GM03348 (cell line): ENCODE results near the gene MATN3.

Experiments used
- DNase-seq: peaks from one replicate; pipeline ENCODE4 v3.0.0; 2012; ENCODE audit warnings: low spot score

Gene MATN3

DNA sequence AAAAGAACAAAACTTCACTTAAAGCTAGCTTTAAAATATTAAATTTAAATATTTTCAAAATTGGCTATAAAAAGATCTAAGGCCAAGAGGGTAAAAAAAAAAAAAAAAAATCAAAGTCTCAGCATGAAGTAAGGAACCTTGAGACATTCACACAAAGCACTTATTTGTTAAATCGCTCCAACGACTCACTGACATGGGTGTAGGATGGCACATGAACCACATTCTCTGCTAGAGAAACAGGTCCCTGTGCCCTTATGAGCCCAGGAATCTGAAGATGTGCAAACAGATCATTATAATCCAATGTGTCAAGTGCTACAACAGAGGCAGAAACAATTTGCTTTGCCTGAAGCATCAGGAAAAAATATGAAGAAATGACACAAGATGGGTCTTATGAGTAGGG lies 25.2 kb upstream of the MATN3 start:
- DNase-seq: no peak

DNA sequence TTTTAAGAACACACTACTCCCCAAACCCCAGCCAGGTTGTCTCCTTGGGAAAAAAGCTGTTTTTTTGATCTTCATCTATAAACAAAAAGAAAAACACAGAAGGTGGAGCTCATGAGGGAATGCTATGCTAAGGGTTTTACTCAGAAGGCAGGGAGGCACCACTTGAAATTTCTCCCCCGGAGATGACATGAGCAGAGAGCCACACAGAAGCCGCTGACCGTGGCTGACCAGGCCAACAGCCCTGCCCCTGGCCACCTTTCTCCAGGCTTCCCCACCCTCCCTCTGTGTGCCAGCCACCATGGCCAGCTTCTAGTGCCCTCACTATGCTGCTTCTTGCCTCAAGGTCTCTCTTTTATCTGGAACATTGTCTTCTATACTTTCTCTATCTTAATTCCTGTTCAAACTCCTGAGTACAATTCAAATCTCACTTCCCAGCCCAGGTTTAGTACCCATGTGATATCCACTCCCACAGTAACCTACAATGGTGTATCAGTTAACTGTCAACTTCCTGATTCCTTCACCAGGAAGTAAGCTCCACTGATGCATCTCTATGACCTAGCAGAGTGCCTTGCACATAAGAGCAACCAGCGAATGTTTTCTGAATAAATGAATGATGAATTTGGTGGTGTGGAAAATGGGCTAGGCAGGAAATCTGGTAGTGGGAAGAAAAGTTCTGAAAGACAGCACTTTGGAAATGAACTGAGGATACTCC lies 23.6 kb upstream of the MATN3 start:
- DNase-seq: no peak

DNA sequence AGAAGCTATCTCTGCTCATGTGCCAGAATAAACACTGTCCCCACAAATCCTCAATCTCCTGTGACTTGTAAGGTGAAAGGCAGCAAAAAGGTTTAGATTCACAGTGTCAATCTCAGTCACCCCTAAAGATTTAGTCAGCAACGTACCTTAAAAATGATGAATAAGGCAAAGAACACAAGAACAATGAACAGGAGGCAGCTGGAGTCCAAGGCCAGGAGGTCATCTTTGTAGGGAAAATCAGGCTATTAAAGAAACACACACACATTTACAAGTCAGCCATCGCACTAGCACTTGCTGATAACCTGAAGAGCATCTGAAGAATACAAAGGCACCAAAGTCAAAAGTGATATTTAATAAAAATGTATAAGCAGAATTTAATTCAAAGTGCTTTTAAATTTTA lies 22.4 kb upstream of the MATN3 start:
- no peak for DNase-seq

DNA sequence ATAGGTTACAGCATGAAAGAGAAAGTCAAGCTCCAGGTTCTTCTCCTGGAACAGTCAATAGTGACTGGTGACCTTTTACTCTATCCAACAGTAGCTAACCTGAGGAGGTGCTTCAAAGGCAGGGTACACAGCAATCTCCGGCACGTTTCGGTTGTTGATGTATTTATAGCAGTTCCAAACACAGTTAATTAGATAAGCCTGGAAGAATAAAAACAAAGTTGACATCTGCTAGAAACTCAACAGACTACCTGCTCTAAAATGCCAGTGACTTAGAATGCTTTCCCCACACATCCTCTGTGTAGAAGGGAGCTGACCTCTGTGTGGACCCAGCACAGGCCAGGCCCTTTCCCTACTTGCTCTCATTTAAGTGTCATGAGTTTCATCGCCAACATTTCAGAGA lies 21.8 kb upstream of the MATN3 start:
- DNase-seq: no peak

GRCh38 chr2:20033322-20033721 lies 20.9 kb upstream of the MATN3 start:
- no peak for DNase-seq

DNA sequence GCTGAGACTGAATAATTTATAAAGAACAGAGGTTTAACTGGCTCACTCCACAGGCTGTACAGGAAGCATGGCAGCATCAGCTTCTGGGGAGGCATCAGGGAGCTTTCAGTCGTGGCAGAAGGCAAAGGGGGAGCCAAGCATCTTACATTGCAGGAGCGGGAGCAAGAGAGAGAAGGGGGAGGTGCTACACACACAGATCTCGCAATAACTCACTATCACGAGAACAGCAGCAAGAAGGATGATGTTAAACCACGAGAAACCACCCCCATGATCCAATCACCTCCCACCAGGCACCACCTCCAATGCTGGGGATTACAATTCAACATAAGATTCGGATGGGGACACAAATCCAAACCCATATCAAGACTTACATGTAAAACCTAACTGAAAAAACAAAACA lies 17.8 kb upstream of the MATN3 start:
- no peak for DNase-seq

DNA sequence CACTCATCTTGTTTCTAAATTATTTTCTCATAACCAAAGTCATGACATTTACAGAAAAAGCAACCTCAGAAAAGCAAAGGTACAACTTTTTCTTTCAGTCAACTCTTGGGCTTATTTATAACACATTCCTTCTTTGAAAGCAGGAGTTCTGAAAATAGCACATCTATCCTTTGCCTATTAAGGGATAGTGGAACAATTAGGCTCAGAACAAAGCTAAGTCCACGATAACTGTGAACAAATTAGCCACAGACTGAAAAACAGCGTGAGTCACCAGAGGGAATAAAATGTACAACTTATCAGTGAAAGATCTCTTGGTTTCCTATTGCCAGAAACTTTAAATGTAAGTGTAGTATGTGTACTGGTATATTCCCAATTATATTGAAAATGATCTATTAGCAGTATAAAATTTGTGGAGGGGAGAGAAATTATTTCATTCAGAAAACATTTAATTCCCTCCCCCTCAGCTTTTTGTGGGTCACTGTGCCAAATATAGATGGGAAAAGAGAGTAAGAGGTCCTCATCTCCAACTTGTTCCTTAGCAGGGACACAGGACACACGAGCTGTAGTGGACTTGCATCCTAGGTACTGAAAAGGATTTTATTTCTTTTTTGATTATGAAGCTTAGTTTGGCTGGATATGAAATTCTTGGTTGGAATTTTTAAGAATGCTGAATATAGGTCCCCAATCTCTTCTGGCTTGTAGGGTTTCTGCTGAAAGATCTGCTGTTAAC lies 15.4 kb upstream of the MATN3 start:
- DNase-seq: peak; percentile 8

DNA sequence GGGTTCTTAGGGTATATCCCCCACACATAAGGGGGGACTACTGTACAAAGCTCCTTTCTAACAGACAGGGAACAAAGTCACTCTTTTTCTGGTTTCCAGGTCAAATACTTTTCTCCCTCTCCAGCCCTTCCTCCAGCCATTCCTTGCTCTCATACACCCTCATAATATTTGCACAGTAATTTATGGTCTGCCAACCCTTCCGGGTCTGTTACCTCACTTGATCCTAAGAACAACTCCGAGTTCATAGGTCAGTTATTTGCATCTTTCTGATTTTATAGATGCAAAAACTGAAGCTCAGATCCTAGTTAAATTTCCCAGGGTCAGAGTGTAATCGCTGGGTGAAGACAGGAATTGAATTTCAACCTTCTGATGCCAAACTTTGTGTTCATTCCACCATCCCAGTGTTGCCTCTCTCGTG lies 14.8 kb upstream of the MATN3 start:
- no peak for DNase-seq

DNA sequence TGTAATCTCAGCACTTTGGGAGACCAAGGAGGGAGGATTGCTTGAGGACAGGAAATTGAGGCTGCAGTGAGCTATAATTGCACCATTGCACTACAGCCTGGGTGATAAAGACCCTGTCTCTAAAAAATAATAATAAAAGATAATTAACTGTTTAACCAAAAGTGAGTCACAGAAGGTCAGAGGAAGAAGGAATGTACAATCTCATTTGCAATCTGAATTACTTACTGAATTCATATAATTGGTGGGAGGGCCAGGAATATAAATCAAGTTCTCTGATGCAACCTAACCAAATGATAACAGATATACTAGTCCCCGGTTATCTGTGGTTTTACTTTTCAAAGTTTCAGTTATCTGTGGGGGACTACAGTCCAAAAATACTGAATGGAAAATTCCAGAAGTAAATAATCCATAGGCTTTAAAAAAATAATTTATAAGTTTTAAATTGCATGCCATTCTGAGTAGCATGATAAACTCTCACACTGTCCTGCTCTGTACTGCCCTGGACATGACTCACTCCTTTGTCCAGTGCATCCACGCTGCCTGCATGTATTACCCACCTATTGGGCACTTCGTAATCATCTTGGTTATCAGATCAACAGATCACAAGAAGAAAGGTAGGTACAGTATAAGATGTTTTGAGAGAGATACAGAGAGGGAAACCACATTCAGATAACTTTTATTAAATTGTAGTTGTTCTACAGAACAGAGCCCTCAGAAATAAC lies 12.8 kb upstream of the MATN3 start:
- no peak for DNase-seq

DNA sequence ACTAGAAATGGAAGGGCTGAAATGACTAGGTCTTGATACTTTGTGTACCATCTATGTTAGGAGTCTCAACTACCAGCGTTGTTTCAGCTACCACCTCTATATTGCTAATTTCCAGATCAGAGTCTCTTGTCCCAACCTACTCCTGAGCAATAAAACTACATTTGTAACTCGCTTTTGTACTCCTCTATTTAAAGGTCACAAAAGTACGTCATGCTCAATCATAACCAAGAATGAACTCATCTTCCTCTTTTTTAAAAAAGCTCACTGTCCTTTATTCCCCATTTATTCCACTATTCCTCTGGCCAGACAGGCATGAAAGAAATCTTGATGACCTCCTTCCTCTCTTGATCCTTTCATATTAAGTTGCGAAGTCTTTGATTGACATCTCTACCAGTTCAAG lies 11.2 kb upstream of the MATN3 start:
- no peak for DNase-seq

DNA sequence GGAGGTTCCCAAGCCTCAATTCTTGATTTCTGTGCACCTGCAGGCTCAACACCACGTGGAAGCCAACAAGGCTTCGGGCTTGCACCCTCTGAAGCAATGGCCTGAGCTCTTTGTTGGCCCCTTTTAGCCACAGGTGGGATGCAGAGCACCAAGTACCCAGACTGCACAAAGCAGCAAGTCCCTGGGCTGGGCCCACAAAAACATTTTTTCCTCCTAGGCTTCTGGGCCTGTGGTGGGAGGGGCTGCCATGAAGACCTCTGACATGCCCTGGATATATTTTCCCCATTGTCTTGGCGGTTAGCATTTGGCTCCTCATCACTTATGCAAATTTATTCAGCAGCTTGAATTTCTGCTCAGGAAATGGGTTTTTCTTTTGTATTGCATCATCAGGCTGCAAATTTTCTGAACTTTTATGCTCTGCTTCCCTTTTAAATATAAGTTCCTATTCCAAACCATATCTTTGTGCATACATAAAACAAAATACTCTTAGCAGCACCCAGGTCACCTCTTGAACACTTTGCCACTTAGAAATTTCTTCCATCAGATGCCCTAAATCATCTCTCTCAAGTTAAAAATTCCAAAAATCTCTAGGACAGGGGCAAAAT lies 9.0 kb upstream of the MATN3 start:
- DNase-seq: no peak

DNA sequence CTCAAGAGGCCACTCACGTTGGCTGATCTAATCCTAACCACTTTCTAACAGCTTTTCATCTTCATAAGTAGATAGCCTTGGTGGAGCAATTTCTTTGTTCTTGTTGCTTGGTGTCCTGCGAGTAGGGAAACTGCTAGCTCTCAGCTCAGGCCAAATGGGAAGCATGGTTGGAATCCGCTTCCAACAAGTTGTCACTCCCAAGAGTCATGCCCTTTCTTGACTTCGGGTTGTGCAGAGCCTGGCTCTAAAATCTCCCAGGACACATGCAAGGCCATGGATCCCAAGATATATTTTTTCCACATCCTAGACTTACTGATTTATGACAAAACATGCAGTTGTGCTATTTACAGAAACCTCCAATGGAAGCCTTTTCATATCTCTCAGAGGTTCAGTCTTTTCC lies 7.3 kb upstream of the MATN3 start:
- DNase-seq: no peak

GRCh38 chr2:20018601-20019152 lies 6.2 kb upstream of the MATN3 start:
- DNase-seq: no peak

- DNase-seq: no peak
Observed at GRCh38 chr2:20016346-20016745, 3.9 kb upstream of the MATN3 start.

DNA sequence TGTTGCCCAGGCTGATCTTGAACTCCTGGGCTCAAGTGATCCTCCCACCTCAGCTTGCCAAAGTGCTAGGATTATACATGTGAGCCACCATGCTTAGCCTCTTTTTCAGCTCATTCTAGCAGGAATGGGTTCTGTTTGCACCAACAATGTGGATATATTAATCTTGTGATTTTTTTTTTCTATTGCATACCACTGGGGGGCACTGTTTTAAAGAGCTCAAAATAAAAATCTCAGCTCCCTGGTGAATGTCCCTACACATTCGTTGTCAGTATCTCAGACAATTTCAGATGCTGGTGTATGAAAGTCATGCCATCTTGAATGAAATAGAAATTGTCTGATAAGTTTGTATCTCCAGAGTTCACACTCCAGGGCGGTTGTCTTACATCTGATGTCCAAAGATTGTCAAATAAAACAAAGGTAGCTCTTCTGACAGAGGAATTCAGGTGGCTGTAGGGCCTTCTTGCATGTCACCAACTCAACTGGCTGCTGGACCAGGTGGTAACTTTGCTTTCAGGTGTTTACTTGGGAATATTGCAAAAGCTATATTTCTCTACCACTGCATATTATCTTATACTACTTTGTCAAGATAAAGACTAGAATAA lies 3.1 kb upstream of the MATN3 start:
- DNase-seq: peak; percentile 72

DNA sequence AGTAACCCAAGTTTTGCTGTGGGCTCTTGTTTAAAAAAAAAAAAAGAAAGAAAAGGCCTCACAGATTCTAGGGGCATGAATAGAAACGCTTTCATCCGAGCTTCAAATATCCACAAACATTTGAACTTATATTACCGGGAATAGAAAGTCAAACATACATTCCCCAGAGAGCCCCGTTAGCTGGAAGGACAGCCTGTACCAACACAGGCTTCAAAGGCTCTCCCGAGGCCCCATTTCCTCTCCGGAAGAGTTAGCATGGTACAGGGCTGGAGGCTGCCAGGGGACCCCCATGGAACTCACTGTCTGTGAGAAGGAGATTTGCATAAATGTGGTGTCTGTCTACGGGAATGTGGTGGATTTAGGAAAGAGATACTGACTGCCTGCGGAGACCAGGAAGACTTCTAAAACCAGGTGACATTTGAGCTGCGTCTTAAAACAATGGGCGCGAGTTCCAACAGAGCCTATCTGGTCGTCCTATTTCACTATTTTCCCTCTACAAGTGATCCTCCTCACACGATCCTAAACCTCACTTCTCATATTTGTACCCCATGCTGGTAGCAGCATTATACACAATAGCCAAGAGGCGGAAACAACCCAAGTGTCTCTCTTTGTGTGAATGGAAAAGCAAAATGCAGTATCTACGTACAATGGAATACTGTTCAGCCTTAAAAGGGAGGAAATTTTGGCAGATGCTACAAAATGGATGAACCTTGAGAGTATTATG lies 820 bp upstream of the MATN3 start:
- DNase-seq: no peak

- DNase-seq: peak; percentile 5
Observed at GRCh38 chr2:20012032-20012281, 511 bp downstream of the MATN3 start.

- no peak for DNase-seq
Observed at GRCh38 chr2:20011276-20012031, 1.0 kb downstream of the MATN3 start.

DNA sequence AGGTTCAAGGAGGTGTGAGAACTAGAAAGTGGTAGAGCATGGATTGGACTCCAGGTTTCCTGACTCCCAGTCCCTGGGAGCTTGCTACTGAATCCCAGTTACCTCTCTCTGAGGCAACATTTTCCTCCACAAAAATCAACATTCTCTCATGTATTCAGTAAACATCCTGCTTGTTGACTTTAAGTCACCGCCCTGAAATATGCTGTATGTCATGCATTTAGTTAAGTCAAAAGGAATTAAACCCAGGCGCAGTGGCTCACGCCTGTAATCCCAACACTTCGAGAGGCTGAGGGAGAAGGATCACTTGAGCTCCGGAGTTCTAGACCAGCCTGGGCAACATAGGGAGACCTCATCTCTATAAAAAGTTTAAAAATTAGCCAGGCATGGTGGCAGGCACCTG lies 3.8 kb downstream of the MATN3 start:
- no peak for DNase-seq

GRCh38 chr2:20005891-20006470 lies 6.5 kb downstream of the MATN3 start:
- DNase-seq: no peak
